A673 (cell line): ENCODE measurements around the gene PAX5.
A peak's percentile ranks its signal among the peaks of the same experiment; 100 is the strongest.

Source experiments
- CTCF ChIP-seq: fragments of 300-800, 200-600 bp; sonication (generic); conservative IDR thresholded peaks from 2 replicates; pipeline ENCODE4 v1.5.1; 2017; ENCODE audit warnings: low read depth, mild to moderate bottlenecking, antibody characterized with exemption, low read length, moderate library complexity, mixed read lengths
- EZH2 ChIP-seq: fragments of 200-600 bp; sonication (generic); IDR thresholded peaks from 2 replicates; pipeline ENCODE4 v1.6.1; 2017; ENCODE audit warnings: borderline replicate concordance, low read depth, mild to moderate bottlenecking, mixed read lengths, antibody characterized with exemption, low read length; ENCODE audit not compliant: poor library complexity, severe bottlenecking

- TF ChIP-seq CTCF (peak; percentile 47; the same call in 1 of the 2 replicates), EZH2 (no peak)
Observed at GRCh38 chr9:36788534-36788933, 245.5 kb downstream of the PAX5 start.
